ENCODE data around the gene TOX4. TPM values are rescaled to one million over a fixed set of nuclear protein-coding genes. Genes with fewer than 3 reads are reported as not detected.
A peak's percentile ranks its signal among the peaks of the same experiment; 100 is the strongest.

TOX4 gene
- total and polyA plus RNA-seq, 9 of the 15 experiments (the other 6 are each of a cell fraction or from before 2014, with no cell fraction given): 9.9 to 76.5 (median 41.0) TPM

- TF ChIP-seq TEAD2 (tag; IDR thresholded peaks at IDR 0.05): no peak
- no peak for TF ChIP-seq HNRNPH1 (optimal IDR thresholded peaks at IDR 0.05; ENCODE audit: low read depth, low read length)
- no peak for TF ChIP-seq HDAC2 (IDR thresholded peaks at IDR 0.05)
- TF ChIP-seq JUND (IDR thresholded peaks at IDR 0.05; ENCODE audit: borderline replicate concordance, low read depth, low read length): peak; percentile 22; the same call in 1 of the 2 replicates
- TF ChIP-seq JUND (tag; IDR thresholded peaks at IDR 0.05; ENCODE audit: borderline replicate concordance, low read depth, low read length): peak; percentile 36; the same call in 2 of the 3 replicates
- no peak for TF ChIP-seq ZNF23 (CRISPR knock-in tag; IDR thresholded peaks at IDR 0.05)
- TF ChIP-seq KDM5B (IDR thresholded peaks at IDR 0.05; ENCODE audit: insufficient replicate concordance, low read depth, low read length): peak; percentile 35
- TF ChIP-seq MYBL2 (IDR thresholded peaks at IDR 0.05; ENCODE audit: low read depth): no peak
- TF ChIP-seq MYBL2 (CRISPR knock-in tag; IDR thresholded peaks at IDR 0.05; ENCODE audit: borderline replicate concordance): no peak
- TF ChIP-seq ZNF77 (CRISPR knock-in tag; IDR thresholded peaks at IDR 0.05): no peak
- no peak for TF ChIP-seq SNIP1 (IDR thresholded peaks at IDR 0.05; ENCODE audit: low read depth)
- no peak for TF ChIP-seq MED1 (CRISPR knock-in tag; IDR thresholded peaks at IDR 0.05; ENCODE audit: borderline replicate concordance)
- 0 out of 4 replicates have a peak, but pooled peaks of 1 of the 2 experiments have one; percentile 31 for TF ChIP-seq MNT (conservative IDR thresholded peaks at IDR 0.05)
- TF ChIP-seq MECOM (CRISPR knock-in tag; IDR thresholded peaks at IDR 0.05): no peak
- no peak for TF ChIP-seq SAFB2 (IDR thresholded peaks at IDR 0.05; ENCODE audit: borderline replicate concordance, low read depth, low read length, severe bottlenecking)
- TF ChIP-seq FIP1L1 (IDR thresholded peaks at IDR 0.05; ENCODE audit: low read depth, low read length, poor library complexity, severe bottlenecking): no peak
- no peak for TF ChIP-seq SIX5 (IDR thresholded peaks at IDR 0.05; ENCODE audit: borderline replicate concordance in 1 of 2, insufficient read depth in 1 of 2, low read depth in 1 of 2, low read length in 2 of 2)
- peak; percentile 81; the same call in 1 of the 2 replicates for TF ChIP-seq XRCC5 (IDR thresholded peaks at IDR 0.05; ENCODE audit: low read depth, low read length)
- no peak for TF ChIP-seq MAFF (IDR thresholded peaks at IDR 0.05; ENCODE audit: low read length)
- TF ChIP-seq HBP1 (CRISPR knock-in tag; IDR thresholded peaks at IDR 0.05): no peak
- TF ChIP-seq PTTG1 (tag; IDR thresholded peaks at IDR 0.05; ENCODE audit: low read depth): no peak
- TF ChIP-seq RBM14 (IDR thresholded peaks at IDR 0.05; ENCODE audit: borderline replicate concordance, insufficient read depth, low read depth, low read length): no peak
- TF ChIP-seq SIN3B (IDR thresholded peaks at IDR 0.05; ENCODE audit: low read depth): no peak
These were observed 39.7 kb upstream of the TOX4 start (continued) for GRCh38 chr14:21437063-21437901.
